NCI-H510A (cell line): ENCODE measurements around the gene C5orf63.
"Not testable (repeated sequence)": the region's sequence is repeated elsewhere in the genome, so short reads cannot be mapped to it uniquely, and the experiment has no call there.

Experiments
- DNase-seq: peaks from one replicate; lab custom pipeline; 2025; lab: John Stamatoyannopoulos, UW

Gene C5orf63

DNA sequence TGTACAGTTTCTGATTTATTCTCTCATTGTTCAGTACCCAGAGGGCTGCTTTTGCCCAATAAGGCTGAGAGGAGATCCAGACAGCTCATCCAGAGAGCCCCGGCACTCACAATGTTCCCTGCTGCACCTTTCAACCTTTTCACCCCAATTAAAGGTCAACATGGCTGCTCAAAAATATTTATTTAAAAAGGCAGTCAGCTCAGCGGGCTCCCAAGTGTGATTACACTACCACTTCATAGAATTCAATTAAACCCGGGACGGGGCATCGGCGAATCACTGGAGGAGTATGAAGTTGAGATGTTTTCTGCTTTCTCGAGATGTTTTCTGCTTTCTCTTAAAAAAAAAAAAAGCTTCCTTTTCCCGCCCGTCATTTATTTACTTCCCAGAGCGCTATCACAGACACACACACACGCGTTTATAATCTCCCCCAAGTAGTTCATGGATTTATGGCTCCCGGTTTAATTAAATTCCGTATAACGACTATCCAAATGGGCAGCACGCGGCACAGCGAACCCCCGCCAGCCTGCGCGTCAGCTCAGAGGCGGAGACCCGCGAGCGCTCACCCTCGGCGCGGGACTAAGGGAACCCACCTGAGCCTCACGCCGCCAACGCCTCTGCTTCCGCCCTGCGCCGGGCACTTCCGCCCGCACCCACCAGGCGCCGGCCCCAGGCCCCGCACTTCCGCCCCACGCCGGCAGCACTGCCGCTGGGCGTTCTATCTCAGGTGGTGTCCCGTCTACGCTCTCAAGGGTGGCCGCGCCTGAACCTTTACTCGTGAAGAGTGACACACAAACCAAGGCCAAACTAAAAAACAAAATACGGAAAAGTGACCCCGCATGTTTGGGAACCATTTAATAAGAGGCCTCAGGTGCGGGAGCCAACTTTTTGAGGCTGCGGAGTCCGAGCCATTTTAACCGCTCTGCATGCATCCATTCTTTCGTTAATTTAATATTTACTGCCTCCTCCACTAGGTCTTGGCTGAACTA lies at the start of gene C5orf63:
TSS of gene C5orf63 (minus strand) at position 642 of the 986 bp plus-strand sequence. CDS start 14,507 bp downstream, outside the sequence.
- DNase-seq = peak; percentile 72

- DNase-seq = no peak
Measured at GRCh38 chr5:127112347-127112864, 39.1 kb upstream of the C5orf63 start.

GRCh38 chr5:127111112-127111511 lies 37.8 kb upstream of the C5orf63 start:
- no peak for DNase-seq

DNA sequence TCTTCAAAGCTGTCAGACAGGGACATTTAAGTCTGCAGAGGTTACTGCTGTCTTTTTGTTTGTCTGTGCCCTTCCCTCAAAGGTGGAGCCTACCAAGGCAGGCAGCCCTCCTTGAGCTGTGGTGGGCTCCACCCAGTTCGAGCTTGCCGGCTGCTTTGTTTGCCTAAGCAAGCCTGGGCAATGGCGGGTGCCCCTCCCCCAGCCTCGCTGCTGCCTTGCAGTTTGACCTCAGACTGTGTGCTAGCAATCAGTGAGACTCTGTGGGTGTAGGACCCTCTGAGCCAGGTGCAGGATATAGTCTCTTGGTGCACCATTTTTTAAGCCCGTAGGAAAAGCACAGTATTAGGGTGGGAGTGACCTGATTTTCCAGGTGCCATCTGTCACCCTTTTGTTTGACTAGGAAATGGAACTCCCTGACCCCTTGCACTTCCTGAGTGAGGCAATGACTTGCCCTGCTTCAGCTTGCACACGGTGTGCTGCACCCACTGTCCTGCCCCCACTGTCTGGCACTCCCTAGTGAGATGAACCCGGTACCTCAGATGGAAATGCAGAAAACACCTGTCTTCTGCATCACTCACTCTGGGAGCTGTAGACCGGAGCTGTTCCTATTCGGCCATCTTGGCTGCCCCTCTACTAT lies 35.4 kb upstream of the C5orf63 start:
- not testable (repeated sequence) for DNase-seq

DNA sequence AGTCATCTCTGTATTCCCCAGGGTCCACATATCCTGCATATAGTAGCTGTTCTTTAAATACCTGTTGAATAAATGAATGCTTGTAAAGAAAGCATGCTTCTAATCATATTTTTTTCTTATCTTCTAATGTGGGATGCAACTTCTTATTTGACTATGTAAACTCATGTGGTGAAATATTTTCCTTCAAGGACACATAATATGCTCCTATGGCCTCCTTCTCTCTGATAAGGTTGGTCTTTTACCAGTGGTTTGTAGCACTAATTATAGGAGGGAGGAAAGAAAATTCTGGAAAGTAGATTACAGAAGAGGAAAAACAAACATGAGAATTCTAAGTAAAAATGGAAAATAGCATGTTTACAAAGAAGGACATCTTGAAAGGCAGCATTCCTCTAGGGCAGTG lies 28.6 kb upstream of the C5orf63 start:
- no peak for DNase-seq

GRCh38 chr5:127101533-127101932 lies 28.2 kb upstream of the C5orf63 start:
- no peak for DNase-seq

- DNase-seq = no peak
Measured at GRCh38 chr5:127098241-127098640, 24.9 kb upstream of the C5orf63 start.

DNA sequence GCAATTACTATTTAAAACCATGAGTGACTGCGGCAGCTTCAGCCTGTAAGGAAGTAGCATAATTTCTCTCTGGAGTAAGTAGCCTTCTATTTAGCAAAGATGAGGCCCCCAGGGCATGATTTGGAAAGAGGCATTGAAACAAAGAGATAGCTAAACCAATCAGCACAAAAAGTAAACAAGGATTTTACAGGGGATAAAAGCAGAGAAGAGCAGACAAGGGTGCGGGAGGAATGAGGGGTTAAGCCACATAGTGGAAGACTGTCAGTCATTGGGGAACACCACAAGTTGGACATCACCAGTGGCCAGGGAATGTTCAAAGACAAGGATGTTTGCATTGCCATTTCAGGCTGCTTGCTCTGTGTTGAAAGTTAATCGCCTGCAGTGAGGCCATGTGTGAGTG lies 24.0 kb upstream of the C5orf63 start:
- DNase-seq = no peak

DNA sequence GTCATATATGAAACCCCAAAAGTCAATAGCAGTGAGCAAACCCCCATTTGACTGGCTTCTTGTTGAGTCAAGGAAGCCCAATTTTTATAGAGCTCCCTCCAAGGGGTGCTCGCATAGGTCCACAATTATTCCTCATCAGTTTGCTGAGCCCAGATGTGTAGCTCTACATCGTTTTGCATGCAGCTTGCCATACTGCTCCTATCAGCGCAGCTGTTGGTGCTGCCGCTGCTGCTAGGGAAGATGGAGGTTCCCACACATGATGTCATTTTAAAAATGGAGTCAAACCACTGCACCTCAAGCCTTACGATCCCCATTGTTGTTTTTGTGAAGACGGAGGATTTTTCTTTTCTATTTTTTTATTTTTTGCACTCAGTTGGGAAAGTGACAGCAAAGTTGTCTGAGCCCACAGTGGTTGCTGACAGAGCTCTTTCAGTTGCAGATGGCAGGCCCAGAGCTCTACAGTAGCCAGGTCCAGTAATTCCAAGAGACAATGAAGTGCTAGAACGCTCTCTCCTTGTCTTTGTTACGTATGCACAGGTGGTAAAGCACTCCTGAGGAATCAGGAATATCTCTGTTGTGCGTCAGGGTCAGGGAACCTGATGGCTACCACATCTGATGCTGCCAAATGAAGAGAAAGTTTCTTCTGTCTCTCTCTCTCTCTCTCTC lies 23.2 kb upstream of the C5orf63 start:
- DNase-seq = no peak

DNA sequence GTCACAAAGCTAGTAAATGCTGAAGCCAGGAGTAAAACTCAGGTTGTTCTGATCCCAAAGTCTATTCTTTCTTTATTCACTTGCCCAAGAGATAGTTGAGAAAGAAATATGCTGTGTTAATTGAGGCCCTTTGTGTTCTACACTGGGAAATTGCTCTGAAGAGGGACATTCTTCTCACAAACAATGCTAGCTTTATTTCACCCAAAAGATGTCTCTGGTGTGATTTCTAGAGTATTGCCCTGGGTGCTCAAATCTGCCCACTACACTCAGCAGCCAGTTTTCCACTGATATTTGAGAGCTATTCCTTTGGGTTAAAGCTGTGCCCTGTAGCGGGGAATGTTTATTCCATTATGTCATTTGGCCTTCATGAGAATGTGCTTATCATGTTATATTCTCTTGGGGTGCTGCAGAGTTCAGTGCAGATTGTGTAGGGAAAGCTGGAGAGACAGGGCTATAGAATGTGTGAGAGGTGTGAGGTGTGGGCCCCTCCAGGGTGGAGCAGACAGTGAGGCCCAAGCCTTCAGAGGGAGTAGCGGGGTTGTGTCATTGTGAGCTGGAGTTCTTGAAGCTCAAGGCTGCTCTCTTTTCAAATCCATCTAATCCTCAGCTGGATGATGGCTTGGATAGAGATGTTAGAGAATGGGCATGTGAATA lies 21.0 kb upstream of the C5orf63 start:
- no peak for DNase-seq

GRCh38 chr5:127092690-127093089 lies 19.4 kb upstream of the C5orf63 start:
- DNase-seq = peak; percentile 19

DNA sequence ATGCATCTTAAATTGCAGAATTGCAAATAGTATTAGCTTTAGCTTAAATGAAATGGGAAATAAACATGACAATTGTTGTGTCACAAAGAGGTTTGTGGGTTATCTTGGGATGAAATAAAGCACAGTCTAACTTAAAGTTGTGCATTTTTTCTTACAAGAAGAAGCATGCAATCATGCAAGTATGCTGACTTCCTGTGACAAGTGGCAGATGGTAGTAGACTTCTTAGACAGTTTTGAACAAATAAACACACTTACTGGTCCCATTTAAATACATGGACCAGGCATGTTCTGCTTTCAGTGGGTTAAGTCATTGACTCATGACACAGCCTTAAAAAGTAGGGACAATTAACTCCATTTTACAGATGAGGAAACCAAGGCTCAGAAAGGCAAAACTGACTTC lies 15.9 kb upstream of the C5orf63 start:
- no peak for DNase-seq

DNA sequence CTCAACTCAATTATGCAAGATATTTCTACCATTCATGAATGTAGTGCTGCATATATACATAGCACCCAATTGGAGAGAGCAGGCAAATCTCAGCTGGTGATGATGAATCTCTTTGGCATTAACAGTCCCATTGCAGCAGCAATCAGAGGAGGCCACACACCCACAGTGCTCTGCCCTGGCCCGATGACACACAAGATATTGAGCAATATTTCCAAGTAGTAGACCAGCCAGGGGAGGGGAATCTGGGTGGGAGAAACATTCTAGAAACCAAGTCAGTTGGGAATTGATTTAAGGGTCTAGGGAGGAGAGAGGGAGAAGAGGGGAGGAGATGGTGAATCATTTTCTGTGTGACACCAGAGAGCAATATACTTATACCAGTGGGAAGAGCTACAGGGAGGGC lies 14.9 kb upstream of the C5orf63 start:
- DNase-seq = no peak

GRCh38 chr5:127086589-127086988 lies 13.3 kb upstream of the C5orf63 start:
- no peak for DNase-seq

DNA sequence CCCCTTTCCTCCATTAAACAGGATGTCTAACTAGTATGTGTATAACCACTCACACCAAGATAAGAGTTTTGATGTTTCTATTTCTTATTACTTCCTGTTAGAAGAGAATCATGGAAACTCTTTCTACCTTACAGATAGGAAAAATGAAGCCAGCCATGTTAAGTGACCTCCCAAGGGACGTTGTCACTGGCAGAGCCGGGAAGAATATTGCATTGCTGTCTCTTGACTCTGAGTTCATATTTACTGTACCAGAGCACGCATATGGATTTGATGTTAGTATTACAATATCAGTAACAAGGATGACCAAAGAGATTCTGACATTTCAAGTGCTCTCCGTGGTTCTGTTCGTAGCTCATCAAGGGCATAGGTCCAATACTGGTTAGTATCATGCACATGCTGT lies 12.5 kb upstream of the C5orf63 start:
- DNase-seq = no peak

GRCh38 chr5:127085371-127085770 lies 12.1 kb upstream of the C5orf63 start:
- DNase-seq = no peak

- DNase-seq = no peak
Measured at GRCh38 chr5:127084656-127085055, 11.4 kb upstream of the C5orf63 start.

DNA sequence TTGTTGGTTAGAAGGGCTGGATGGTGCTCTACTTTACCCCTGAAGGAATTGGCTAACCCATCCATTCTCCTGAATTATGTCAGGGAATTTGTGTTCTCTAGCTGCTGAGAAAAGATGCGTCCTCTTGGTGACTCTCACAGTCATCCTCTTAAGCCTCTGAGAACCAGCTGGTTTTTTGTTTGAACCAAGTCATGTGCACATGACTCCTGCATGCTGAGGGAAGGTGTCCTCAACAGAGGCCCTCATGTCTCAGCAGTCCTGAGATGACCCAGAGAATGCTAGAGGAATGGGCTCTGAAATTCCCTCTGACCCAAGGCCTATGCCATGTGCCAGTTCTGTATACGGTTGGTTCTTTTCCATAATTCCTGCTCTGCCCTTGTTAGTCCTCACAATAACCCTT lies 10.4 kb upstream of the C5orf63 start:
- DNase-seq = no peak

GRCh38 chr5:127079994-127080491 lies 6.7 kb upstream of the C5orf63 start:
- DNase-seq = peak; percentile 27

DNA sequence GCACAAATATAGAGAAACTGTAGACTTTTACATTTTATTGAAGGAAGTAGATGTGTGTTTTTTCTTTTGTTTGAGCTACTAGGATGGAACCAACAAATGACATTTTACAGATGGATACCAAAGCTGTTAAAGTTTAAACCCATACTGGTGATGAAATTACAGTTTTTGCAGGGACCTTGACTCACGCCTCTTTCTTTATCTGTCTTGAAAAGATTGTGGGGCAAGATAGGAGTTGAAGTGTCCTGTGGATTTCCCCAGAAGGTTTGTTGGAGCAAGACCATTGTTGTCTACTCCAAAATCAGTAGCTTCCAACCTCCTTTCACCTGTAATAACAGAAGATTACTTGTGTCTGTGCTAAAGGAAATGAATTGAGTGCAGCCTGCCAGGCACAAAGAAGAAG lies 4.1 kb upstream of the C5orf63 start:
- no peak for DNase-seq

GRCh38 chr5:127076315-127077129 lies 3.2 kb upstream of the C5orf63 start:
- no peak for DNase-seq
